ENCODE data around the gene TIGAR.

The TIGAR gene

GRCh38 chr12:4297617-4298016 is 23.4 kb upstream of the TIGAR start:
- H4K20me1 ChIP-seq (ENCODE audit: insufficient read depth, low read length): peaks cover 99% of the 10 kb centered on the region

GRCh38 chr12:4300883-4301282 is 20.1 kb upstream of the TIGAR start:
- Histone ChIP-seq H3K4me3 (ENCODE audit: low read length) (no peak overlapping the region), H3K27me3 (ENCODE audit: low read depth, low read length) (no peaks in the 10 kb centered on the region), H3K79me2 (ENCODE audit: low read length) (peaks cover 55% of the 10 kb centered on the region), H3K4me1 (ENCODE audit: low read length) (no peaks in the 10 kb centered on the region), H4K20me1 (ENCODE audit: insufficient read depth, low read length) (peaks cover 99% of the 10 kb centered on the region), H3K36me3 (replicated peaks; ENCODE audit: low read depth, low read length) (peaks cover 93% of the 10 kb centered on the region), H3K9ac (ENCODE audit: low read length) (no peak overlapping the region), H2AFZ (ENCODE audit: low read depth, low read length) (no peak overlapping the region), H3K4me2 (ENCODE audit: low read length) (no peak overlapping the region), H3K9me3 (ENCODE audit: insufficient read depth, low read length) (no peaks in the 10 kb centered on the region), H3K27ac (ENCODE audit: low read length) (no peak overlapping the region)
- TF ChIP-seq CTCF (IDR thresholded peaks at IDR 0.05; ENCODE audit: low read depth, low read length): no peak
- no peak for TF ChIP-seq EZH2phosphoT487 (IDR thresholded peaks at IDR 0.05; ENCODE audit: low read depth)

More at GRCh38 chr12:4297617-4298016, 23.4 kb upstream of the TIGAR start:
- Histone ChIP-seq H3K27ac (ENCODE audit: low read length) (no peak overlapping the region), H3K4me1 (ENCODE audit: low read length) (no peaks in the 10 kb centered on the region), H3K27me3 (ENCODE audit: low read depth, low read length) (no peaks in the 10 kb centered on the region), H3K9me3 (ENCODE audit: insufficient read depth, low read length) (no peaks in the 10 kb centered on the region), H3K36me3 (replicated peaks; ENCODE audit: low read depth, low read length) (peaks cover 90% of the 10 kb centered on the region), H3K4me2 (ENCODE audit: low read length) (no peak overlapping the region), H3K4me3 (ENCODE audit: low read length) (no peak overlapping the region), H3K79me2 (ENCODE audit: low read length) (peaks cover 87% of the 10 kb centered on the region), H3K9ac (ENCODE audit: low read length) (no peak overlapping the region), H2AFZ (ENCODE audit: low read depth, low read length) (no peak overlapping the region)
- TF ChIP-seq CTCF (IDR thresholded peaks at IDR 0.05; ENCODE audit: low read depth, low read length) (no peak), EZH2phosphoT487 (IDR thresholded peaks at IDR 0.05; ENCODE audit: low read depth) (no peak)

- Histone ChIP-seq H3K4me1 (ENCODE audit: low read length) (no peaks in the 10 kb centered on the region), H2AFZ (ENCODE audit: low read depth, low read length) (no peak overlapping the region), H3K27ac (ENCODE audit: low read length) (no peak overlapping the region), H4K20me1 (ENCODE audit: insufficient read depth, low read length) (peaks cover 100% of the 10 kb centered on the region), H3K9ac (ENCODE audit: low read length) (no peak overlapping the region), H3K27me3 (ENCODE audit: low read depth, low read length) (no peaks in the 10 kb centered on the region), H3K4me3 (ENCODE audit: low read length) (no peak overlapping the region), H3K4me2 (ENCODE audit: low read length) (no peak overlapping the region), H3K79me2 (ENCODE audit: low read length) (peaks cover 44% of the 10 kb centered on the region), H3K9me3 (ENCODE audit: insufficient read depth, low read length) (no peaks in the 10 kb centered on the region), H3K36me3 (replicated peaks; ENCODE audit: low read depth, low read length) (peaks cover 92% of the 10 kb centered on the region)
- TF ChIP-seq CTCF (IDR thresholded peaks at IDR 0.05; ENCODE audit: low read depth, low read length): no peak
- TF ChIP-seq EZH2phosphoT487 (IDR thresholded peaks at IDR 0.05; ENCODE audit: low read depth): no peak
These were observed 19.0 kb upstream of the TIGAR start for GRCh38 chr12:4301932-4302501.

- H3K4me2 ChIP-seq (ENCODE audit: low read length): no peak overlapping the region
- H3K4me1 ChIP-seq (ENCODE audit: low read length): no peaks in the 10 kb centered on the region
- peaks cover 37% of the 10 kb centered on the region for H3K79me2 ChIP-seq (ENCODE audit: low read length)
- no peak overlapping the region for H2AFZ ChIP-seq (ENCODE audit: low read depth, low read length)
- H3K4me3 ChIP-seq (ENCODE audit: low read length): no peak overlapping the region
- H3K27ac ChIP-seq (ENCODE audit: low read length): no peak overlapping the region
- peaks cover 98% of the 10 kb centered on the region for H4K20me1 ChIP-seq (ENCODE audit: insufficient read depth, low read length)
- no peaks in the 10 kb centered on the region for H3K9me3 ChIP-seq (ENCODE audit: insufficient read depth, low read length)
- H3K27me3 ChIP-seq (ENCODE audit: low read depth, low read length): no peaks in the 10 kb centered on the region
- TF ChIP-seq CTCF (IDR thresholded peaks at IDR 0.05; ENCODE audit: low read depth, low read length): no peak
- TF ChIP-seq EZH2phosphoT487 (IDR thresholded peaks at IDR 0.05; ENCODE audit: low read depth): no peak
- no peak overlapping the region for H3K9ac ChIP-seq (ENCODE audit: low read length)
- peaks cover 90% of the 10 kb centered on the region for H3K36me3 ChIP-seq (replicated peaks; ENCODE audit: low read depth, low read length)
These were observed 18.1 kb upstream of the TIGAR start for GRCh38 chr12:4302881-4303280.

Data from OCI-LY3 (cell line).